B cell (primary cell): ENCODE measurements around the gene BRAF. TPM values are rescaled to one million over a fixed set of nuclear protein-coding genes. Genes with fewer than 3 reads are reported as not detected.

Source experiments
- ATAC-seq: fragments of 200-7000 bp; cut with Tn5 transposase; one replicate; pipeline ENCODE4 v1.10.0; 2021; ENCODE audit warnings: low read depth, mild to moderate bottlenecking, moderate number of reproducible peaks, moderate library complexity
- CTCF ChIA-PET: fragments of 350-600 bp; sonication (Branson Sonifier 250); formaldehyde crosslinking; loops from one replicate; lab custom pipeline; 2021; ENCODE audit warnings: antibody characterized with exemption, inconsistent platforms; lab: Charles Lee
- POLR2A ChIA-PET: fragments of 350-600 bp; sonication (Branson Sonifier 250); formaldehyde crosslinking; loops from one replicate; lab custom pipeline; 2021; ENCODE audit warnings: antibody characterized with exemption; lab: Charles Lee
- DNase-seq: peaks from one replicate; pipeline ENCODE4 v3.0.0; 2013
- H2AFZ ChIP-seq: 2 replicates; pipeline ENCODE4 v1.6.1; 2012; ENCODE audit warnings: mild to moderate bottlenecking, low read depth, low read length; ENCODE audit not compliant: insufficient read depth, poor library complexity, severe bottlenecking
- H3K27ac ChIP-seq, 2 donors: 1 replicate in 1 of 2; 2 replicates in 1 of 2; pipeline ENCODE4 v1.5.1; 2012 to 2013; ENCODE audit warnings: low read length in 2 of 2, mild to moderate bottlenecking in 2 of 2, moderate library complexity in 1 of 2
- H3K27me3 ChIP-seq, 4 experiments: fragments of 200-600 bp in 1 of 4; sonication (generic) in 1 of 4; replicated peaks in 1 of 4; 1 replicate in 2 of 4; 2 replicates in 2 of 4; pipeline versions ENCODE4 v1.6.1 to v1.7.0; 2013 to 2016; ENCODE audit warnings: low read length in 3 of 4, mild to moderate bottlenecking in 2 of 4, mixed read lengths in 1 of 4, moderate library complexity in 1 of 4; ENCODE audit not compliant: insufficient read depth in 4 of 4, control insufficient read depth in 3 of 4; ENCODE audit errors: control extremely low read depth in 1 of 4
- H3K36me3 ChIP-seq, 2 experiments: replicated peaks in 1 of 2; 1 replicate in 1 of 2; 2 replicates in 1 of 2; pipeline versions ENCODE4 v1.6.1 to v1.7.1; 2013; ENCODE audit warnings: low read length in 1 of 2; ENCODE audit not compliant: insufficient read depth in 2 of 2, control insufficient read depth in 1 of 2; ENCODE audit errors: control extremely low read depth in 1 of 2, extremely low read depth in 1 of 2
- H3K4me1 ChIP-seq, 2 donors: fragments of 200-600 bp in 1 of 2; sonication (generic) in 1 of 2; 1 replicate in 1 of 2; 2 replicates in 1 of 2; pipeline versions ENCODE4 v1.5.1 to v1.6.1; 2013 to 2017; ENCODE audit warnings: low read length in 2 of 2; ENCODE audit not compliant: control insufficient read depth in 2 of 2, insufficient read depth in 2 of 2
- H3K4me2 ChIP-seq: replicated peaks from 2 replicates; pipeline ENCODE3; 2012; ENCODE audit warnings: mild to moderate bottlenecking, low read depth, low read length; ENCODE audit not compliant: poor library complexity, severe bottlenecking
- H3K4me3 ChIP-seq, 5 experiments: fragments of 200-600 bp in 1 of 5; sonication (generic) in 1 of 5; 1 replicate in 3 of 5; 2 replicates in 2 of 5; pipeline versions ENCODE4 v1.5.1 to v1.7.0; 2011 to 2016; ENCODE audit warnings: low read length in 4 of 5, mild to moderate bottlenecking in 4 of 5, low read depth in 2 of 5, control low read depth in 1 of 5, moderate library complexity in 1 of 5; ENCODE audit not compliant: insufficient read depth in 1 of 5; ENCODE audit errors: control extremely low read depth in 1 of 5, extremely low read depth in 1 of 5
- H3K79me2 ChIP-seq: fragments of 200-600 bp; sonication (generic); one replicate; pipeline ENCODE4 v1.6.0; 2016; ENCODE audit warnings: low read length; ENCODE audit not compliant: control insufficient read depth, insufficient read depth
- H3K9ac ChIP-seq: fragments of 200-600 bp; sonication (generic); 2 replicates; pipeline ENCODE4 v1.6.1; 2017; ENCODE audit warnings: mild to moderate bottlenecking, low read length, moderate library complexity
- H3K9me3 ChIP-seq, 3 donors: one replicate each; pipeline versions ENCODE4 v1.6.1 to v1.7.1; 2013; ENCODE audit warnings: low read length in 2 of 3; ENCODE audit not compliant: control insufficient read depth in 2 of 3, insufficient read depth in 1 of 3; ENCODE audit errors: control extremely low read depth in 1 of 3
- H4K20me1 ChIP-seq: 2 replicates; pipeline ENCODE4 v1.6.0; 2012; ENCODE audit warnings: mild to moderate bottlenecking, low read length; ENCODE audit not compliant: insufficient read depth, control insufficient read depth, poor library complexity, severe bottlenecking
- H3K27ac Mint-ChIP-seq: one replicate; pipeline ENCODE4 v1.8.0; 2021; ENCODE audit warnings: mixed read lengths
- H3K27me3 Mint-ChIP-seq: one replicate; pipeline ENCODE4 v1.8.0; 2021; ENCODE audit warnings: mixed read lengths
- H3K4me1 Mint-ChIP-seq: one replicate; pipeline ENCODE4 v1.8.0; 2021; ENCODE audit warnings: mixed read lengths
- H3K4me3 Mint-ChIP-seq: one replicate; pipeline ENCODE4 v1.8.0; 2021; ENCODE audit warnings: mixed read lengths
- H3K9me3 Mint-ChIP-seq: one replicate; pipeline ENCODE4 v1.8.0; 2022; ENCODE audit warnings: mixed read lengths; ENCODE audit not compliant: insufficient read depth
- CTCF ChIP-seq: fragments of 200-600 bp; IDR thresholded peaks from one replicate; pipeline ENCODE4 v1.8.0; 2022; ENCODE audit warnings: antibody characterized with exemption, mild to moderate bottlenecking
- EZH2 ChIP-seq: IDR thresholded peaks from 2 replicates; pipeline ENCODE4 v1.6.1; 2012; ENCODE audit warnings: borderline replicate concordance, low read depth, mild to moderate bottlenecking, moderate library complexity, low read length; ENCODE audit not compliant: insufficient read depth, poor library complexity, severe bottlenecking
- WGBS: methylation state at CpG from one replicate; pipeline ENCODE4 v1.1.5; 2013; ENCODE audit warnings: missing lambda C conversion rate; ENCODE audit not compliant: insufficient coverage; 5-methylcytosine and 5-hydroxymethylcytosine counted together
- intact Hi-C: fragments of 100-400 bp; cut with micrococcal nuclease; formaldehyde crosslinking; loops from one replicate; pipeline ENCODE4 v1.10.0; 2022
- polyA plus RNA-seq: library from polyadenylated mRNA; depleted of rRNA; stranded (reverse); fragments of >200 nt; gene quantifications from 2 replicates; pipeline ENCODE4 v1.2.3, GENCODE V29; 2012
- total RNA-seq, 2 donors: library from RNA; stranded (reverse); fragments of 120-200 nt in 1 of 2; gene quantifications; 1 replicate in 1 of 2; 2 replicates in 1 of 2; pipeline versions ENCODE4 v1.2.3 to v1.2.4, GENCODE V29; 2013 to 2022

The BRAF gene
- total and polyA plus RNA-seq, 2 donors (not counting 1 experiment from before 2014, with no cell fraction given): 13.5 to 90.9 TPM

DNA sequence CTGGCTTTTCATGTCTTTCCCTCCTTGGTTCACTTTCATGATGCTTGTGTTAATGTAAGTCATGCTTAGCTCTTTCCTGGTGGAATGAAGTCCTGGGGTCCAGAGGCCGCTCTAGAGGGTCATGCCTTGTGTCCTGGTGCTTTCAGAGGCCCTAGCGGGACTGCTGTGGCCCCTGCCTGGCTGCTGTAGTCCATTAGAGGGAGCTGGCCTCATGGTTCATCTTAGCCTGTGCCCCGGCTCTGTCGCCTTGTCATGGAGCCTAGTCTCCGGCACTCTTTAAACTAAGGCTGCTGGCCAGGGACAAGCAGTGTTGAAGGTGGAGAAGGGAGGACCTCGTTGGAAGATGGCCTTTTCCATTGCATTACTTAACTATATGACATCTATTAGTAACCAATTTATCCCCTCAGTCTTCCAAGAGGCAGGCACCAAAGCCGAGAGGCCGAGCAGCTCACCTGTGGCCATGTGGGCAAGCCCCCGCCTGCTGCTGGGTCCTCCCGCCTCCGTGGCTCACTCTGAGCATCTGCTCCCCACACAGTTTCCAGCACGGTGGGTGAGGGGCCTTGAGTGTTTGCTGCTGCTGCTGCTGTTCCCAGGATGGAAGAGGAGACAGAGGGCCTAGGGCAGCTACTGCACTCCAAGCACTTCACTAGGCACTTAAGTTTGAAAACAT, 233.2 kb downstream of the BRAF start:
- Histone ChIP-seq H3K9me3 (peaks cover 0 to 3% (median 0%) of the 10 kb centered on the region in 3 donors), H2AFZ (no peak overlapping the region), H3K27me3 (no peaks in the 10 kb centered on the region), H3K36me3 (peaks cover 3 to 31% of the 10 kb centered on the region in 2 experiments), H3K4me1 (peaks cover 5 to 6% of the 10 kb centered on the region in 2 donors), H3K4me3 (no peak overlapping the region), H3K79me2 (peaks cover 5% of the 10 kb centered on the region), H4K20me1 (no peaks in the 10 kb centered on the region), H3K4me2 (no peak overlapping the region), H3K9ac (no peak overlapping the region), H3K27ac (no peak overlapping the region)
- no peaks in the 10 kb centered on the region for H3K27me3 Mint-ChIP-seq
- ChIA-PET POLR2A (no interaction called here), CTCF (interaction anchor here (0.8 kb wide), 1 partner anchor 291 kb away, joined by 3 read pairs; no protein-coding TSS in a partner anchor)
- TF ChIP-seq EZH2 (no peak), CTCF (no peak)
- no peak overlapping the region for H3K4me3 Mint-ChIP-seq
- no peaks in the 10 kb centered on the region for H3K9me3 Mint-ChIP-seq
- DNase-seq: no peak
- WGBS: 100% methylated on average over 6 of the region's 12 CpGs
- H3K27ac Mint-ChIP-seq: no peak overlapping the region
- intact Hi-C loops: no loop called here
- H3K4me1 Mint-ChIP-seq: peaks cover 8% of the 10 kb centered on the region
- no peak for ATAC-seq
